NOMO-1 treated with DMSO at 0.1 percent for 48 hours (cell line): ENCODE data around the gene LGALS7.

Source experiments
- DNase-seq: peaks from one replicate; lab custom pipeline; 2025; ENCODE audit not compliant: unreplicated experiment; lab: John Stamatoyannopoulos, UW

LGALS7 gene

DNA sequence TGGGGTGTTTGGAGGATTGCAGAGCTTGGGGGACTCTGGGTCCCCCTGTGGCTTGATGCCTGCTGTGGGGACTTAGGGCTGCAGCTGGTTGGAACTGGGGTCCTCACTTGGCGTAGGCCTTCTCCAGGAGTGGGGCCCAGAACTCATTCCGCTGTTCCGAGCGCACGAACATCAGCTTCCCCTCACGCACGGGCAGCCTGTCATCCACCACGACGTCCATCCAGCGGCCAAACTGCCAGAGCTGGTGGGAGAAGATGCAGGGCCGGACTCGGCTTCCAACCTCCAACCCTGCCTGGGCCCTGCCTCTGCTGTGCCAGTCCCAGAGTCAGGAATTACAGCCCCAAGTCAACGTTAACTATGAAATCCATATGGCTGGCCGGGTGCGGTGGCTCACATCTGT, 31.6 kb downstream of the LGALS7 start:
- DNase-seq: no peak

DNA sequence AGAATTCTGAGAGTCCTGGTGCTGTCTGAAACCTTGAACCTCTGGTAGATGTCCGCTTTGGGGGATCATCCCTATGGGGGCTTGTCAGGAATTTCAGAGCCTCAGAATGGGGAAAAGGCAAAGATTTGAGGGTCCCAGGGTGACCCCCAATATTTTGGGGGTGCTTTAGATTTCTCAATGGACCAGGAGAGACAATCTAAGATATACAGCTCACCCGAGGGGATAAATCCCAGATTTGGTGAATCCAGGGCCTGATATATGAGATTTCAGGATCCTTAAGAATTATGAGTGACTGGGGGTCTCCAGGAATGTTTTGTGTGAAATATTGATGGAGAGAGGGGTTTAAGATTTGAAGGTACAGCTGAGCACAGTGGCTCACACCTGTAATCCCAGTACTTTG, 32.4 kb downstream of the LGALS7 start:
- DNase-seq: no peak

DNA sequence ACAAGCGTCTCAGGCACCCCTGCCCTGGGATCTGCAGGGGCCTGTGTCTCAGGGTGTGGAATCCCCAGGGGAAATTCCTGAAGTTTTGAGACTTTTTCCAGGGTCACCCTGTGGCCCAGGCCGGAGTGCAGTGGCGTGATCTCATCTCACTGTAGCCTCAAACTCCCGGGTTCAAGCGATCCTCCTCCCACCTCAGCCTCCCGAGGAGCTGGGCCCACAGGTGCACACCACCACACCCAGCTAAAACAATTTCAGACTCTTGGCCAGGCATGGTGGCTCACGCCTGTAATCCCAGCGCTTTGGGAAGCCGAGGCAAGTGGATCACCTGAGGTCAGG, 33.1 kb downstream of the LGALS7 start:
- no peak for DNase-seq

DNA sequence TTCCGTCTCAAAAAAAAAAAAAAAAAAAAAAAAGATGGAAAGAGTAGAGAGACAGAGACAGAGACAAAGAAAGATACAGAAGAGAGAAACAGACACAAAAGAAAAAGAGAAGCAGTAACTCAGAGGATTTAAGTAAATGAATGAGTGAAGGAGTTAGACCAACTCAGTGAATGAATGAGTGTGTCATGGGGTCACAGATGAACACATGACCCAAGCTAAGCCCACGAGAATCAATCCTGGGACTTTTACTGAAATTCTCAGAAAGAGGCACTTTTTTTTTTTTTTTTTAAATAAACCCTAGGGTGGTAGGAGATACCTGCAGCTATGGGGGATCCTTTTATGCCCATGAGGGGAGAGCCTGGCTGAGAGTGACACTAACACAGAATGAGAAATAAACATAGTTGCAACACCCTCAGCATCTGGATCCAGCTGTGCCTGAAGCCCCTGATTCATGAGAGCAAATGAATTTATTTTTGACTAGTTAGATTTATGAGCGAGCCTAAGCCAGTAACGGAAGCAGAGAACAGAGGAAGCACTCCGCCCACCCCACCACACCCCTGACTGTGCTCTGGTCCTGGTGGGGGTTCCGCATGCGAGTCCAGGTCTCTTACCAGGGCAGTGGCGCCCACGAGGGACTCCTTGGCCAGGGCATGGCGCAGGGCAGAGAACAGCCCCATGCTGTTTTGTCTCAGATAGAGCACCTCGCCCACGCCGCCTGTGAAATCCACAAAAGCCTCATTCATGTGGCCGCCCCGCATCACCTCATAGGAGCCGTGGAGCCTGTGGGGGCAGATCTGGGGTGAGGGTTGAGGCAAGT, 33.7 kb downstream of the LGALS7 start:
- DNase-seq: peak; percentile 48

DNA sequence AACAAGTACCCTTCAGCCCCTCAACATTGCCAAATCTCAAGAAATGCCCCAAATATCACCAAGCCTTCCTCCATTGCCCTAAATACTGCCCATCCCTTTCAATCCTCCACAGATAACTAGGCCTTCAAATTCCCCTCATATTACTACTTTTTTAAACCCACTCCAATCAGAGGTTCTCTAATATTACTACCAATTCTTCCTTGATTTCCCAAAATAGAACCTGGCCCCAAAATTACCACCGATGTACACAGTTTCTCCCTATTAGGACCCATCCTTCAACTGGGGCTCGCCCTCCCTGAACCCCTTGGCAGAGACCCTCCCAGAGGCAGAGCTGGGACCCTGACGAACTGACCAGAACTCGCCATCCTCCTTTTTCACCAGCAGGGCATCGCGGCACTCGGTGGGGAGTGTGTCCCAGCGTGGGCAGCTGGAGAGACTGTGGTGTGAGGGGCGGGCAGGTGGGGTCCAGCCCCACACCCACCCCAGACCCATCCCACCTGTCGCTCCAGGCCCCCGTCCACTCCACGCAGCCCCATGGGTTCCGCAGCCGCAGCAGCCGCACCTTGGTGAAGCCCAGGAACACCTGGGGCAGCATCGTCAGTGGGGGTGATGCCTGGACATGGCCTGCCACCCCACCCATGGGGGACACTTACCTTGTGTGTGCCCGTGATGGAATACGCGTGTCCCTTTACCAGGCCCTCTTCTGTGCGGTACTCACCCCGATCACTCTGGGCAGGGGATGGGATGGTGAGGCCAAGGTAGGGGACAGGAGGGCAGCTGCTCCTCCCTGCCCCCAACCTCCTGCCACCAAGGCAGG, 35.2 kb downstream of the LGALS7 start:
- no peak for DNase-seq

DNA sequence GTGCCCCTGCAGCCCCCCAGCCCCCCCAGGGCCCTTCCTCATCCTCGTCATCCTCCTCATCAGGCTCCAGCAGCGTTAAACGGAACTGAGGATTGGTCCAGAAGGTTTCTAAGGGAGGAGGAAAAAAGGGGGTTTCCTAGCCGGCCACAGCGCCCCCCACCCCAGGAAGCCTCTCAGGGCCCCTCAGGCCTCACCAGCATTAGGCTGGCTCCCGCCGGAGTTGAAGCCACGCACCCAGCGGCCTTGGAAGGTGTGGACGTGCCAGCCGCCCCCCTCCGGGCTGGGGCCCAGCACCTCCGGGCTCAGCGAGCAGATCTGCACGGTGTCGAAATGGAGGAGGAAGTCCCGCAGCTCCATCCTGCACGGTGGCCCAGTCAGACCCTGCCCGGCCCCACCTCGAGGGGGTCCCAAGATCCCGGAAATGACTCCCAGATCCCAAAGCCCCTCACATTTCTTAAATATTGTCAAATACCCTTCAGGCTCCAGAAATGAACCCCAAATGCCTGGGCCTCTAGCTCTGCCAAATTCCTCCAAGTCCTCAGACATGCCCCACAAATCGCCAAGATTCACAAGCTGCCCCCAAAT, 35.9 kb downstream of the LGALS7 start:
- DNase-seq: peak; percentile 10

DNA sequence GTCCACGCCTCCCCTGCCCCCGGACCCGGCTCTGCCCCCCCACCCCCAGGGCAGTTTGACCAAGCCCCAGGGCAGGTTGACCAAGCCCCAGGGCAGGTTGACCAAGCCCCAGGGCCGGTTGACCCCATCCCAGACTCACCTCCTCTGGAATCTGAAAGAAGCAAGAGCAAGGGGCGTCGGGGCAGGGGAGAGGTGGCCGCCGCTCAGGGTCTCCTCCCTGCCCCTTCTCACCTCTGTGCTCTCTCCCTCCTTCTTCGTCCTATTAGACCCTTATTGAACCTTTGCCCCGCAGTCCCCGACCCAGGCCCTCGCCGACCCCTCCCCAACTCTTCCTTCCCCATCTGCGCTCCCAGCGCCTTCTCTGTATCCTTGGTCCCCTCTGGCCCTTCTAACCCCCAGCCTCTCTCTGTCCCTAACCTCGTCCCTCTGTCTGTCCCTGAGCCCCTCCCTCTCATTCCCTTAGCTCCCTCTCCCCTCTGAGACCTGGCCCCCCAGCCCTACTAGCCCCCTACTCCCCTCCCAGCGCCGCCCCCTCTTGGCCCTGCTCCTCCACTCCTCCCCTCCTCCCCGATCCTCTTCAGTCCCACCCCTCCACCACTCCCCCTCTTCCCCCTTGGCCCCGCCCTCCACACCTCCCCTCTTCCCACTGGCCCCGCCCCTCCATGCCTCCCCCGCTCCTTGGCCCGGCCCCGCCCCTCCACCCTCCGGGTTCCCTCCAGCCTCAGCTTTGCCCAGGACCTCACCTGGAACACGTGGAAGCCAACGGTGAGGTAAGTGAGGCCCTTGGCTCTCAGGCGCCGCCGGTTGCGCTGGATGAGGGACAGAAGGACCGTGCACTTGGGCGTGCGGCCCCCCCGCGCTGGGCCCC, 36.7 kb downstream of the LGALS7 start:
- peak; percentile 30 for DNase-seq

DNA sequence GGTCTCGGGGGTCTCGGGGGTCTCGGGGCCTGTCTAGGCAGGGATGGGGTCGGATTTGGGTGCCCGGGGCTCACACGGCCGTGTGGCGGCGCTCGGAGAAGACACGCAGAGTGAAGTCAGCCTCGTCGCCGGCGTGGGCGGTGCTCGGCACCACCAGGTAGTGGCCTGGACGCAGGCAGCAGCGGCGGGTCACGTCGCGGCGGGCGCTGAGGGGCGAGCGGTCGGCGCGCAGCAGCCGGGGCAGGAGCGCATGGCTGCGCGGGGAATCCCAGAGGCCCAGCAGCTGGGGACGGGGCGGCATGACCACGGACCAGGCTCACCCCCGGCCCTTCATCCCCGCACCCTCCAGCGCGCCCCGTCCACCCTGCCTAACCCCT, 37.3 kb downstream of the LGALS7 start:
- peak; percentile 29 for DNase-seq

DNA sequence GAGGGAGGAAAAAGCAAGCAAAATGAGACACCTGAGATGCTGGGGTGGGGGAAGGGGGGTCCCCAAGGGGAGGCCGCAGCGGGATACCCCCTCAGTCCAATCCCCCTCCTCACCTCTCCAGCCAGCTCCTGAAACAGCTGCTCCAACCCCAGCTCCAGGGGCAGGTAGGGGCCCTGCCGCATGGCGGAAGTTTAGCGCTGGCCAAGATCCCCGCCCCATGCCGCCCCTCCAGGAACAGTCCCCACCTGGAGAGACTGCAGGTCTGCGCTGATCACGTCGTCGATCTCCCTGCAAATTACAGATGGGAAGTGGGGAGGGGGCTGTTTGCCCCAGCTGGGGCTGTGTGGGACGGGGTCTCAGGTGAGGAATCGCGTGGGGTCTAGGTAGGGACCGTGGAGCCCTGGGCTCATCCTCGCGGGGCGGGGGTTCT, 38.0 kb downstream of the LGALS7 start:
- DNase-seq: no peak

DNA sequence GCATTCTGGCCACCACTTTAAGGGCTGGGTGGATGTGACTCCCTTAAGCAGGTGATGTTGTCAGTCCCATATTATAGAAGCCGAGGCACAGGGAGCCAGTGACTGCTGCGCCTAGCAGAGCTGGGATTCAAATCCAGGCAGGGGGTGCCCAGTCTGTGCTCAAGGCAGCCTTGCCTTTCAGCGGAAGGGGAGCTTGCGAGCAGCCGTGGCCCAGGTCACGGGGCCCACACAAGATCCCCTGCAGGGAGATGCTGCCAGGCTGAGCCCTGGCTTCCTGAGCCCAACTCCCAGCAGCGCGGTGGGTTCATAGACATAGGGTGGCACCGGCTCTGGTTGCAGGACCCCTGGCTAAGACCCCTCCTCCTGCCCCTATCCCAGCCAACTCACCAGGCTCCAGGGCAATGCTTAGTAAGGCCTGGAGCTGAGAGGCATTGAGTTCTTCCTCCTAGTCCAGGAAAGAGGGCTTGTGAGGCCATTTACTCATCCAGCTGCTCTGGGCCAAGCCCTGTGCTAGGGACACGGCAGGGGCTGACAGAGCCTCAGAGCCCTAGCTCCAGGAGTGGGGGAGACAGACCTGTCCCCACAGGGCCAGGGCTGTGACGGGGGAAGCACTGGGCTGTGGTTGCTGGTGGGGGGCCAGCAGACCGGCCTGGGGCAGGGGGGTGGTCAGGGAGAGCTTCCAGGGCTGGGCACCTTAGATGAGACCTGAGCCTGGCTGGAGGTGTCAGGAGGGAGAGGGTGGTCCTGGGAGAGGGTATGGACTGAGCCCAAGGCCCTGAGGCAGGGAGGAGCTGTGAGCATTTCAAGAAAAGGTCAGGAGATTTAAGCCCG, 38.7 kb downstream of the LGALS7 start:
- peak; percentile 30 for DNase-seq

DNA sequence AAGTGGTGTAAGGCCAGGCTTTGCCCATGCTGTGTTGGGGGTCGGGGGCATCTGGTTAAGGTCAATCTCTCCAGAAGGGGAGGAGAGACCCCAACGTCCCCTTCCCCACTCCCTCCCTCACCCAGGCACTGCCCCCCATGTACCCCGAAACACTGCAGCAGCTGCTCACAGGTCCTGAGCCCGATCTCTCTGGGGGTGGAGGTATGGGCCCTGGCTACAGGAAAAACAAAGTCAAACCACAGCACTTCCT, 39.2 kb downstream of the LGALS7 start:
- DNase-seq: no peak

DNA sequence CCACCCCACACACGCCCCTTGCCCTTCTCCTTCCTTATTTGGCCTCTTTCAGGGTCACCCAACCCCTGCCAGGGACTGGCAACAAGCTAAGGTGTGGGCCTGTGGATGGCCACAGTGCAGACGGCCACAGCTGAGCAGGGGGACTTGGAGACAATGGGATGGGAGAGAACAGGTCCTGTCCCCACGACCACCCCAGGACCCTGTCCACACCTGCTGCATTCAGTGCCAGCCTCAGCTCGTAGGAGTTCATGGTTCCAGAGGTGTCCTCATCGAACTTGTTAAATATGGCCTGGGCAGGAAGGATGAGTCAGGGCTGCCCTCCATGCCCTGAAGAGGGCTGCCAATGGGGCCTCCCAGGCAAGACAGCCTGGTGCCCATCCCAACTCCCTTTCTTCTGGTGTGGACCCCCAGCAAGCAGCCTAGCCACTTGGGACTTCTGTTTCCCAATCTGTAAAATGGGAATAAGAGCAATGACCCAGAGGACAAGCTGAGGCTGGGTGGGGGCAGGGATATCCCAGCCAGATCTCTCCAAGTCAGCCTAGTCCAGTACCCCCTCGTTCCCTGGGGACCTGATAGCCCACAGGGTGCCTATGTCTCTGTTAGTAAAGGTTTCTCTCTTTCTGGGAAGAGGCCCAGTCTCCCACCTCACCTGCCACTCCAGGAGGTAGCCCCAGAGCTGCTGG, 39.7 kb downstream of the LGALS7 start:
- DNase-seq: peak; percentile 11

DNA sequence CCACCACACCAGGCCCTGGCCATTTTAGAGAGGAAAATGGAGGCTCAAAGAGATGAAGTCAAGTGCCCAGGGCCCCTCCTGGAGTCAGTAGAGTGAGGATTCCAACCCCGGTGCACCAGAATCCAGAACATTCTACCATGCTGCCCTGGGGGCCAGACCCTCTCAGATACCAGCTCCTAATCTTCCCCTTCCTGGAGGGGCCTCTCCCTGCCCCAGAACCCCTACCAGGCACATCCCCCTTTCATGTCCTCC, 40.1 kb downstream of the LGALS7 start:
- DNase-seq: no peak

DNA sequence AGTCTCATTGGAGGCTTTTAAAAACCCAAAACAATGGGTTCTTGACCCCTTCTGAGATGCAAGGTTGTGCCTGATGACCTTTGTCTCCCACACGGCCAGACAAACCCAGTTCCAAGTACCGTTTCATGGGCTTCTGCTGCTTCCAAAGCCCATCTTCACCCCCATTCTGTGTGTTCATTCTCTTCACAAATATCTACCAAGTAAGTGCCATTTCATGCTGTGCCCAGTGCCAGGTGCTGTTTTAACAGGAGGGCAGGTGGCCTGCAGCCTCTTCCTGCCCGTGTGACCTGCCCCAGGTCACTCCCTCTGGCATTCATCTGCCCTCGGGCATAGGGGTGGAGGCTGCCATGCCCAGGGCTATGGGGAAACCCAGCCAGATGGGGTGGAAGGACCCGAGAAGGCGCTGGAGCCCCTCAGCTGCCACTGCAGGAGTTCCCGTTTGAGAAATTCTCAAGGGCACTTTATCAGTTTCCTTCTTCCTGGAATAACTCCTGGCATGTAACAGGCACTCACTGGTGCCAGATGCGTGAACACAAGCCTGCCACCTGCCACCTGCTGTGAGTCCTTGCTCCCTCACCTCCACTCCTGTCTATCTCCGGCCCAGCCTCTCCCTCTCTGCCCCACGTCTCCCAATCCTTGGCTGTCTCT, 41.5 kb downstream of the LGALS7 start:
- no peak for DNase-seq

DNA sequence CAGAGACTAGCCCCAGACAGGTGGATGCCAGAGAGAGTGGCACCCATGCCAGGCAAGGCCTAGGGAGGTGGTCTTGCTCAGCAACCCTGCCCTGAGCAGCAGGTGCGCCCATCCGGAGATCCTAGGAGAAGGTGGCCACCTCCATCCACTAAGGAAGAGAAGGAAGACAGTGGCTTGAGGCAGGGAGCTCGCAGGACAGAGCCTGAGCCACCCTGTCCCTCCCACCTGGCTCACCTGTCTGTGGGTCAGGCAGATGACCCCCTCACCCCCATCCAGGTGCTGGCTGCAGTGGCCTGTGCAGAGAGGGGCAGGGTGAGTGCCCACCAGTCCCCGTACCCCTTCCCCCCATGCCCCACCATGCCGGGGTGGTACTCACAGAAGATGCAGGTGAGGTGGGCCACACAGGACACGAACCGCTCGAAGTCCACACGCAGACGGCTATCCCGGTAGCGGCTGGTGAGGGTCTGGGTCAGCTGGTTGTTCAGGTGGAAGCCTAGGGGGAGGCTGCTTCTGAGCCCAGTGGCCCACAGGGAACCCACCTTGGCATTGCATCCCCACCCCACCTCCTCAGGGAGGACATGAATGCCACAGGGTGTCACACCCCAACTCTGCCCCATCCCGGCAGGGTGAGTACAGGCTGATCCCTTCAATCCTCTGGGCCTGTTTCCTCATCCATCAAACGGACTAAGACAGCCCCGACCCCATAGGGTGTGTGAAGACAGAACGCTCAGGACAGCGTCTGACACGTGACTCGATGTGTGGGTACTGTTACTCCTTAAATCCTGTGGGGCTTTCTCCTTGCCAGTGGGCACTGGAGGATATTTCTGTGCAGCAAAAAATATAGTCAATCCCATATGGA, 42.4 kb downstream of the LGALS7 start:
- DNase-seq: no peak

DNA sequence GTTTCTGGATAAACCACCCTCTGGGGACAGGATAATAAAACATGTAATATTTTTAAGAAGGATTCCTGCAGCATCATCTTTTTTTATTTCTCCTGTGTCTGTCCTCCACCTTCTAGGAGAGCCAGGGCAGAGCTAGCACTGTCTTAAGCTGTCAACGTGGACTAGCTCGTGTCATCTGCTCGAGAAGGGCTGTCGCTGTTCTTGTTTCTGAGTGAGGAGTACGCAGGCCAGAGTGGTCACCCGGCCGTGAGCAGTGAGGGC, 42.9 kb downstream of the LGALS7 start:
- no peak for DNase-seq

DNA sequence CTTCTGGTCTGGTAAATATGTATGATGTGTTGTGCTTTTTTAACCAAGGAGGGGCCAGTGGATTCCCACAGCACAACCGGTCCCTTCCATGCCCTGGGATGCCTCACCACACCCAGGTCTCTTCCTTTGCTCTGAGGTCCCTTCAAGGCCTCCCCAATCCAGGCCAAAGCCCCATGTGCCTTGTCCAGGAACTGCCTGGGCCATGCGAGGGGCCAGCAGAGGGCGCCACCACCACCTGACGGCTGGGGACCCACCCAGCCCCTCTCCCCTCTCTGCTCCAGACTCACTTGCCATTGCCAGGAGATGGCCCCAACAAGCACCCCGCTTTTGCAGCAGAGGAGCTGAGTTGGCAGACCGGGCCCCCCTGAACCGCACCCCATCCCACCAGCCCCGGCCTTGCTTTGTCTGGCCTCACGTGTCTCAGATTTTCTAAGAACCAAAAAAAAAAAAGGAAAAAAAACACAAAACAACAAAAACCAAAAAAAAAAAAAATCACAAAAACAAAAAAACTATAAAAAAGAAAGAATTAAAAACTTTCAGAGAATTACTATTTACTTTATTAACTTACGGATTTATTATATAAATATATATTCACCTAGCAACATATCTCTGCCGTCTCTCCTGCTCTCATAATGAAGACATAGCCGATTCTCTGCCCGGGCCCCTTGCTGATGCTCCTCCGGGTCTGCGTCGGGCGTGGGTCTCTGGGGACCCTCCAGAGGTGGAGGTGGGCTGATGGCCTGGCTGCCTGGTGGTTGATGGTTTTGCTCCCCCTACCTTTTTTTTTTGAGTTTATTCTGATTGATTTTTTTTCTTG, 43.5 kb downstream of the LGALS7 start:
- DNase-seq: peak; percentile 22
